Psoas muscle (tissue), 8 donors: ENCODE measurements around the gene ANKRD34C. TPM values are rescaled to one million over a fixed set of nuclear protein-coding genes. Genes with fewer than 3 reads are reported as not detected.

ENCODE experiments used
- ATAC-seq, 4 donors: fragments of 200-7000 bp; cut with Tn5 transposase; one replicate each; pipeline ENCODE4 v1.9.1; 2020; ENCODE audit warnings: moderate library complexity in 3 of 4, mild to moderate bottlenecking in 2 of 4
- DNase-seq, 2 donors: peaks; one replicate each; pipeline ENCODE4 v3.0.0-alpha.2; 2020
- H3K27ac ChIP-seq: fragments of 200-600 bp; one replicate; pipeline ENCODE4 v1.8.0; 2022
- H3K27me3 ChIP-seq, 3 donors: fragments of 200-600 bp in 1 of 3; one replicate each; pipeline versions ENCODE4 v1.6.1 to v1.8.0; 2013 to 2022; ENCODE audit warnings: low read length in 2 of 3, mild to moderate bottlenecking in 2 of 3, moderate library complexity in 1 of 3; ENCODE audit not compliant: insufficient read depth in 3 of 3
- H3K36me3 ChIP-seq, 2 donors: fragments of 200-600 bp in 1 of 2; one replicate each; pipeline versions ENCODE4 v1.6.1 to v1.8.0; 2013 to 2022; ENCODE audit warnings: low read depth in 1 of 2, mild to moderate bottlenecking in 1 of 2, moderate library complexity in 1 of 2; ENCODE audit not compliant: insufficient read depth in 1 of 2
- H3K4me1 ChIP-seq: fragments of 200-600 bp; one replicate; pipeline ENCODE4 v1.8.0; 2022
- H3K4me3 ChIP-seq: fragments of 200-600 bp; one replicate; pipeline ENCODE4 v1.8.0; 2022; ENCODE audit warnings: mild to moderate bottlenecking
- H3K9me3 ChIP-seq: fragments of 200-600 bp; one replicate; pipeline ENCODE4 v1.8.0; 2022
- CTCF ChIP-seq: fragments of 200-600 bp; IDR thresholded peaks from one replicate; pipeline ENCODE4 v1.8.0; 2022; ENCODE audit warnings: antibody characterized with exemption
- WGBS, 3 donors: extraction: QIAGEN DNeasy Blood & Tissue Kit; methylation state at CpG; one replicate each; pipeline versions ENCODE4 v1.1.6 to v1.1.7; 2013; 5-methylcytosine and 5-hydroxymethylcytosine counted together
- intact Hi-C, 2 donors: fragments of 100-400 bp; cut with DNase I; formaldehyde crosslinking; loops; one replicate each; pipeline versions ENCODE4 v1.11.0 to v1.14.2; 2022
- polyA plus RNA-seq, 3 donors: library from polyadenylated mRNA; stranded (reverse); fragments of 200-250 nt; gene quantifications; one replicate each; pipeline ENCODE4 v1.2.3, GENCODE V29; 2013
- total RNA-seq, 4 donors: library from RNA; stranded (reverse); fragmentation: NEBNext Ultra II Directional in 2 of 4; extraction: Animal tissue kit (Norgen Biotek cat#: 25700) in 2 of 4; gene quantifications; one replicate each; pipeline versions ENCODE4 v1.2.1 to v1.2.4, GENCODE V29; 2021 to 2023
- donor health status: healthy with polysubstance abuse.
- donor health status: DM: no; HTN: no; CAD: no; lungs with moderate emphysema.
- donor health status: Bipolar disorder and iron deficiency.
- donor health status: healthy.
- donor health status: DM: yes; HTN: yes; CAD: no.
- donor health status: DM: no; HTN: no; CAD: no.
- donor health status: DM: no; HTN: no; CAD: no.
- donor health status: DM: yes; HTN: yes; CAD: no.

ANKRD34C gene
- total and polyA plus RNA-seq, 7 donors: 0.01 to 0.03 TPM; not detected in 5

- ATAC-seq (no peak), DNase-seq (no peak)
- Histone ChIP-seq H3K9me3 (no peaks in the 10 kb centered on the region), H3K4me3 (peak overlapping the region; percentile 73), H3K27ac (no peak overlapping the region), H3K36me3 (no peaks in the 10 kb centered on the region), H3K4me1 (peaks cover 6% of the 10 kb centered on the region), H3K27me3 (peaks cover 0 to 46% (median 15%) of the 10 kb centered on the region in 3 donors)
- intact Hi-C loops: no loop called here
- WGBS, 3 donors: 71 to 73% (median 72%) methylated on average over 8 of the region's 8 CpGs
- no peak for TF ChIP-seq CTCF
These were observed 29.5 kb downstream of the ANKRD34C start for GRCh38 chr15:79311901-79312553.

- Histone ChIP-seq H3K4me3 (no peak overlapping the region), H3K36me3 (no peaks in the 10 kb centered on the region), H3K27ac (no peak overlapping the region), H3K9me3 (no peaks in the 10 kb centered on the region), H3K27me3 (peaks cover 0 to 34% (median 11%) of the 10 kb centered on the region in 3 donors), H3K4me1 (peaks cover 6% of the 10 kb centered on the region)
- ATAC-seq (no peak), DNase-seq (no peak)
- 97 to 100% (median 98%) methylated on average over 1 of the region's 1 CpG for WGBS, 3 donors
- TF ChIP-seq CTCF: no peak
- intact Hi-C loops: no loop called here
These were observed 31.7 kb downstream of the ANKRD34C start for GRCh38 chr15:79314186-79314585.

GRCh38 chr15:79314811-79315210 lies 32.3 kb downstream of the ANKRD34C start:
- Histone ChIP-seq H3K9me3 (no peaks in the 10 kb centered on the region), H3K27me3 (peaks cover 0 to 28% (median 11%) of the 10 kb centered on the region in 3 donors), H3K36me3 (no peaks in the 10 kb centered on the region), H3K4me3 (no peak overlapping the region), H3K4me1 (peaks cover 6% of the 10 kb centered on the region), H3K27ac (no peak overlapping the region)
- DNase-seq (no peak), ATAC-seq (no peak)
- 58 to 83% (median 72%) methylated on average over 6 of the region's 6 CpGs for WGBS, 3 donors
- no peak for TF ChIP-seq CTCF
- intact Hi-C loops: no loop called here

- Histone ChIP-seq H3K36me3 (no peaks in the 10 kb centered on the region), H3K27ac (no peak overlapping the region), H3K4me3 (no peak overlapping the region), H3K4me1 (peaks cover 6% of the 10 kb centered on the region), H3K9me3 (no peaks in the 10 kb centered on the region), H3K27me3 (peaks cover 0 to 19% (median 8%) of the 10 kb centered on the region in 3 donors)
- intact Hi-C loops: no loop called here
- no peak for TF ChIP-seq CTCF
- WGBS, 3 donors: 32 to 46% (median 35%) methylated on average over 10 of the region's 10 CpGs
- ATAC-seq (peak in 3 of 4 donors; percentile 73 to 89 (median 76)), DNase-seq (no peak)
These were observed 33.3 kb downstream of the ANKRD34C start for GRCh38 chr15:79315623-79316328.
